Measurements from ENCODE around the gene TIAM2.

Gene TIAM2

DNA sequence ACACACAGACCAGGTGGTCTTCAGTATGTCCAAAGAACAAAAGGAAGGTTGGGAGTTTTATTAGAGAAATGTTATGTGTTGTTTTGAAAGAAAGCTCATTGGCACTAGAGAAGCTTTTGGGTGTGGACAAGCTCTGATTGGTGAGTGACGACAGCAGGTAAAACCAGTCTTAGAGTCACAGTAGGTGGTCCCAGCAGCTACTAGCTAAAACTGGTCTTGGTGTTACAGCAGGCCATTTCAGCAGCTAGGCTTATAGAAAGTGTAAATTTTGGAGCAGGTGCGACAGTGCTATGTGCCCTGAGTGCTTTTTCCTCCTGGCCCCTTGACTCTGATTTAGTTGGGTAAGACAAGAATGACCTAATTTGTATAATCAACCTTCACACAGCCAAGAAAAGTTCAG, 272.3 kb downstream of the TIAM2 start:
- DNase-seq: no peak

DNA sequence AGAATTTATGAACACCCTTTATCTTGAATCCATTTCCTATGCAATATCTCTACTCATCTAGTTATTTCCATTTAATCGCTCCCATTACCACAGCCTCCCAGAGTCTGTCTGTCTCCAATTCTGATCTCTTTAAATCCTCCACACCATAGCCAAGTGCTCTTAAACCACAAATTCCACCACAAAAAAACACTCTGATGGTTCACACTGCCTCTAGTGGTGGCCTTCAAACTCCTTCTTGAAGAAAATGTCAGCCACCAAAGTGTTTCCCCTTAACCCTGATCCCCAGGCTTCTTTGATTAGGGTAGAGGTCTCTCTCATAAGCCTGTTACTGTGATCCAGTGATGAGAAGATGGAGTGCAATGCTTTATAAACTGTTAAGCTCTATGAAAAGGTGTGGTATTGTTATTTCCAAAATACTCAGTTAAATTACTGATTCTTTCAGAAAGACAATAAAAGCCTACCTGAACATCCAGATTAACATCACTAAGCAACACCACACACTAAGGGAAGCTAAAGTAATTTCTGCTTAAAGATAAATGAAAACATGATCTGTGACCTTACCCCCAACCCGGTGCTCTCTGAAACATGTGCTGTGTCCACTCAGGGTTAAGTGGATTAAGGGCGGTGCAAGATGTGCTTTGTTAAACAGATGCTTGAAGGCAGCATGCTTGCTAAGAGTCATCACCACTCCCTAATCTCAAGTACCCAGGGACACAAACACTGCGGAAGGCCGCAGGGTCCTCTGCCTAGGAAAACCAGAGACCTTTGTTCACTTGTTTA, 273.2 kb downstream of the TIAM2 start:
- DNase-seq: peak; percentile 18

DNA sequence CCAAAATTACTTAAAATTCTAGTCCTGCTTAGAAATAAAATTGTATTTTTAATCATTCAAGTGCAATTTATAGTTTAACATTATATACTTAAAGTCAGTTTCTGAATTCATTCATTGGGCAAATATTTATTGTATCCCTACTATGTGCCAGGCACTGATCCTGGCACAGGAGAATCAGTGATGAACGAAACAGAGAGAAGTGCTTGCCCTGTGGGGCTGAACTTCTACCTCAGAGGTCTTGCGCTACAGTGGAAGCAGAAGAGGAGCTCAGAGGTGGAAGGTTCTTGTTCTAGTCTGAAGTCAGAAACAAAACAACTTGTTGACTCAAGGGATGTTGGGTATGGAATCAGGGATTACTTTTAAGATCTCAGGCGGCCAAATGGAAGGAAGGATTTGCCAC, 274.6 kb downstream of the TIAM2 start:
- DNase-seq: no peak

DNA sequence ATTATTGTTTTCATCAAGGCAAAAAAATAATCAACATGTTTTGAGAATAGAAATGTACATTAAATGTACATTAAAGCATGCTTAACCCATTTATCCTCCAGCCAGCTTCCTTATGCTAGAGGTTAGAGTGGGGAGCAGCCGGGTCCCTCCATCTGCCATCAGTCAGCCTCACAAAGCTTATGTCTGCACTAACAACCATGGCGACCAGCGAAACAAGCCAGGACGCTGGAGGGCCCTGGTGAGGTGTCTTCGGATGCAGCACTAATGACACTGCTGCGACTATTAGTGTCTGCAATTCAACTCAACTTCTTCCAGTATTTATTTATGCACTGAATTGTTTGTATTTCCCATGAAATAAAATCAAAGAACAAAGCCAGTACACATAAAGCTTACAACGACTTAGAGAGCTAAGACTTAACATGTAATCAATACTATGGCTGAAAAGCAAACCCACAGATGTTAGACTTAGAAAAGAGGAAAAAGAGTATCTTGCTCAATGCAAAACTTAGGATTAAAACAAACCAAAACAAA, 275.5 kb downstream of the TIAM2 start:
- no peak for DNase-seq

DNA sequence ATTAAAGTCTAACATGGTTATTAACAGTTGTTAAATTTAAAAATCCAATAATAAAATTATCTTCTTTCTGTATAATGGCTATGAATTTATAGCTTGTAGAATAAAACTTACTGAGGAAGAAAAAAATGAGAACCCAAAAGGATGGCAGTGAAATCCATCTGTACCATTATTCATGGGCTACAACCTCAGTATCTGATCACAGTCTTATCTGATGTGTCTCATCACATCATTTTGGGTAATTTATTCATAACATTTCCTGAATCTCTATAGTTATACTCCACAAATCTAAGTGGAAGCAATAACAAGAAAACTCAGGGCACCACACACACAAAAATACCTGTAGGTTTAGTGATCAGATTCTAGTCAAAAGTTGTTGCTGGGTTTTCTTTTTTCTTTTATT, 276.0 kb downstream of the TIAM2 start:
- DNase-seq: no peak

DNA sequence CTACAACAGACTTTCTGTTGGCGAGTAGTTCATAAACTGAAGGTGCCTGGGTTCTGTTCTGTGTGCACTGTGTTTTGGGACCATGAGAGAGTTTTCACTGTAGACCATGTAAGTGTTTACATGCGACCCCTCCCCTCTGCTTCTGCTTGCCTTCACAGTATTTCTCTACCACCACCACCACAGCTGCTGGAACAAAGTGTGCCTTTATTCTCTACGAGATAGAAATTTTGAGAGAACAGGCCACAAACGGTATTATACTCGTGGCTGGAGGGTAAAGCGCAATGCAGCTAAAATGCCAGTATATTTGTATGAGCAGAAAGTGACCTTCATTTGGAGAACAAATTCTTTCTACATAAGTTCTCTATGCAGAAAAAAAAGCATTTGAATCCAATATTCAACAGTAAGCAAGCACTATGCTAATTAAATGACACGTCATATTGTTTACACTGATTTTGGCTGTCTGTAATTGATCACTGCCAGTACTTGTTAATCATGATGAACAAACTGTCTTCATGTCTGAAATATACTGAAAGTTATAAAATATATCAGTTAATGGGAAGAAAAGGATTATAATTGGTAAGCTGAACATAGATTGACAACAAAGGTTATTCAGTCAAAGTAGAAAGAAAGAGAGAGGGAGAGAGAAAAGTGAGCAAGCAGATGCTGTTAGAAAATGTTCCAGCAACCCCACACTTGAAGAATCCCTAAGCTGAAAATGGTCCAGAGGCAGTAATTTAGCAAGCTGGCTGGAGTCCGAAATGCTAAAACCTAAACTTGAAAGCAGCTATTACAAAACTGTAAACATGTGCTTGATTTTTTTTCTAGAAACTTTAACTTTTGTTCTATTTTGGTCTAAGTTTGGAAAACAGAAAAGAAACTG, 277.5 kb downstream of the TIAM2 start:
- no peak for DNase-seq

DNA sequence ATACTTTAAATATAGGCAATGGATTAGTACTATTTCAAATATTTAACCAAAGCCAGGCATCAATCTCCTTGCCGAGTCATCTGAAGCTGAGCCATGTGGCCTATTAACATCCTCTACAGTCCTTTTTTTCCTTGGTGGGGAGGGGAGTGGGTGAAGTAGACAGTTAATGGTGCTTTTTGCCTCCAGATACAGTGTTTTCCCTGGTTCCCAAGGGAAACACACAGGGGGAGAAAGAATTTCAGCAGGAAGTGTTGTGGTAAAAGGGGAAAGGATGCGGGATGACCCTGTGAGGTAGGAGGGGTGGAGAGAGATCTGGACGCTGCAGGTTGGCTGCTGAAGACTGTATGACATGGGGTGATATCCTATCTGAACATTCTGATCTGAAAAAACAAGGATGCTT, 278.3 kb downstream of the TIAM2 start:
- no peak for DNase-seq

DNA sequence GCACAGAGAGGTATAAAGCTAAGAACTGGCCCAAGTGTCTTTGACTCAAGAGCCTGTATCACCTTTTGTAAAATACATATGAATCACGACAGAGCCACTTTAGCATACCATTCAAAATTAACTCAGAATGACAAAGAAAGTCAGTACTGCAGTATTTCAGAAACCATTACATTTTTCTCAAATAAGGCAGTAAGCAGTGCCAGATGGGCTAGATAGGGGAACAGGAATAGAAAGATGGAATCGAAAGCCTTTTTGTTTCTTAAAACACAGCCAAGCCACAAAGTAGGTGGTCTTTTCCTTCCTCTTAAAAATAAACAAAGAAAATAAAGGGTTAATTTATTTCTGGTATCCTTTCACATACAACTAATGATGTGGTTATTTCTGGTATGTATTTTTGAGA, 279.0 kb downstream of the TIAM2 start:
- no peak for DNase-seq

DNA sequence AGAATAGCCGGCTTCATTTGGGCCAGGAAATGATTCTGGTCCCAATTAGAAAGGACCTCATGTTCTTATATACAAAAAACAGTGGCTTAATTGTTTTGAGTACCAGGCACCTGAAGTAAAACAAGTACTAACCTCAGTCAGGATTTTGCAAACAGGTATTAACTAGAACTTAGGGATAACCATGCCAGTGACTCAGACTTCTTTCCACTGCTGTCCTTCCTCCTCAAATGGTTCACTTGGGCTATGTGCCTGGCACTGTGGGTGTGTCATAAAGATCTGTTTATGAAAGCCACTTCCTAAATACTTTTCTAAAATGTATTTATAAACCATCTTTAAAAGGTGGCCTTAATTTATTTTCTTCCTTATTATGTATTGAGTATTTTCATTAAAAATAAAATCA, 279.4 kb downstream of the TIAM2 start:
- DNase-seq: no peak

DNA sequence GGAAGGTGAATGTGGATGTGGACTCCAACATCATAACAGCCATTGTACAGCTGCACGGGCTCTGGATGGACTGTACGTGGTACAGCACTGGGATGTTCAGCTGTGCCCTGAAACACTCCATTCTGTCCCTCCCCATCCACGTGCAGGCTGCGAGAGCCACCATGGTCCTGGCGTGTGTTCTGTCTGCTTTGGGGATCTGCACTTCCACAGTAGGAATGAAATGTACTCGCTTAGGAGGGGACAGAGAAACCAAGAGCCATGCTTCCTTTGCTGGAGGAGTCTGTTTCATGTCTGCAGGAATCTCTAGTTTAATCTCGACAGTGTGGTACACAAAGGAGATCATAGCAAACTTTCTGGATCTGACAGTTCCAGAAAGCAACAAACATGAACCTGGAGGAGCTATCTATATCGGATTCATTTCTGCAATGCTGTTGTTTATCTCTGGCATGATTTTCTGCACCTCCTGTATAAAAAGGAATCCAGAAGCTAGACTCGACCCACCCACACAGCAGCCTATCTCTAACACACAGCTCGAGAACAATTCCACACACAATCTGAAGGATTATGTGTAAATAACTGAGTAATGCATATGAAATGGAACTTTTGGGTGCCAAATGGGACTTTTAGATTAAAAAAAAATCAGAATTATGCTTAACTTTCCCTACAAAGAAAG, 280.8 kb downstream of the TIAM2 start:
- DNase-seq: no peak

DNA sequence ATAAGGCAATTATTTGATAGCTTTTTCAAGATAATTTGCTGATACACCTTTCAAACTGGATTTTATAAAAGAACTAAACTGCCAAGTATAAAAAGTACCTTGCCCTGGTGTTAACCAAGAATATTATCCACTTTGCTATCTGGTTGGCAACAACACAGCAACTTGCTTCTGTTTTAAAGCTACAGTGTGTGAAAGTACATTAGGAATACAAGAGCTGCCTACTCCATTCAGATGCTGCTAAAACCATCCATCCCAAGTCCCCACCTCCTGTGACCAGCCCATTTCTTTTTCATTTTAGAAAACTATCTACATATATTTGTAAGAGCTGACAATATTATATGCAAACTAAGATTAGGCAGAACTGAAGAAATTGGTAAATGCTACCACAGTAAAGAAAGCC, 281.5 kb downstream of the TIAM2 start:
- DNase-seq: no peak

DNA sequence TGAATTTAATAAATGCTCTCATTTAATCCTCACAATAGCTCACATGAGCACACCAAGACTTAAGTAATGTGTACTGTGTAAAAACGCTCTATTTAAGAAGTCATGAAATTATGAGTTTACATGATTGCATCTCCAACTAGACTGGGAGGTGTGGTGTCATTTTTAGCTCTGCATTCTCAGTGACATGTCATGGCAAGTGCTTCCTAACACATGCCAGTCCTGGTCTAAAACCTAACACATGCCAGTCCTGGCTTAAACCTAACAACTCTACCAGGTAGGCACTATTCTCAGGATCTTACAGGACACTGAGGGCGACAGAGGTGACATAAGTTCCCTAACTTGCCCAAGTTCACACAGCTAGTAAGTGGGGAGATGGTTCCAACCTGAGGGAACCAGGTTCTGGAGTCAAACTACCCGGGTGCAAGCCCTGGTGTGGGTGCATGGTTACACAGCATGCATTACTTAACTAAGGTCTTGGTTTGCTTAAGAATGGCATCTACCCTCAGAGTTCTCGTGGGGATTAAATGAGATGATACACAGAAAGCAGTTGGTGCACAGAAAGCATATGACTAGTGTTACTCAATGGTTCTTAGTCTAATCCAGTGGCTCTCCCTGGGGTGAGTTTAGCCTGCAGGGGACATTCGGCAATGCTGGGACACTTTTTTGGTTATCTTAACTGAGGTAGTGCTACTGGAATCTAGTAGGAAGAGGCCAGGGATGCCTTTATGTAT, 283.4 kb downstream of the TIAM2 start:
- no peak for DNase-seq

DNA sequence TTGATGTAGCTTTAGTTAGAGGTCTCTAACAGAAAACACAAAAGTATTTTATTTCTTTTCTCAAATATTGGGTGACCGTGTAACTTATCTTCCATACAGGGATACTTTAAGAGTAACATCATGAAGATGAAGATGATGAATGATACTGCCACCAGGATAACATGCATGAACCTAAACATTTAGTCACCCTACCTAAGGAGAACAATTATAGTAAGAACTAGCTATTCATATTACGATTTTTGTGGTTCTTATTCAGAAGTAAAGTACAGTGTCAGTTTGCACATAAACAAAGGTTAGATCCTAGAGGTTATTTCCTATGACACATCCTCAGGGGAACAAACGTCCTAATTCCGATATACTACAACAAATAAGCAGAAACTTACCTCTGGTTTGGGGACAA, 289.7 kb downstream of the TIAM2 start:
- DNase-seq: no peak

DNA sequence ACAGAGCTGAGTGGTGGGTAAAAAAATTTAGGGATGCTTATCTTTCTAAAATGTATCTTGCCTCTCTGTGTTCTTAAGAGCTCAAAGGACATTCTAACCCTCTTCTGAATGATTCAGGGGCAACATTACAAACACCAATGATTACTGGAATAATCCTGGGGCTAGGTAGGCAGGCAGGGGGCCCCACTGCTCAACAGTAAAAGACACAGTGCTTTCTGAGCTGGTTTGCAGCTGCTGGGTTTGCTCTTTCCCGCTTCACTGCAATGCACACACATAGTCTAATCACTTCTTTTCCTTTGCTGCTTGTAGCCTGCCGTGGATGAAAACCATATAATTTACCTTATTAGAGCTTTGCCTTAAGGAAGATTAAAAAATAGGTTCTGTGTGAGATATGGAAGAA, 292.6 kb downstream of the TIAM2 start:
- no peak for DNase-seq

DNA sequence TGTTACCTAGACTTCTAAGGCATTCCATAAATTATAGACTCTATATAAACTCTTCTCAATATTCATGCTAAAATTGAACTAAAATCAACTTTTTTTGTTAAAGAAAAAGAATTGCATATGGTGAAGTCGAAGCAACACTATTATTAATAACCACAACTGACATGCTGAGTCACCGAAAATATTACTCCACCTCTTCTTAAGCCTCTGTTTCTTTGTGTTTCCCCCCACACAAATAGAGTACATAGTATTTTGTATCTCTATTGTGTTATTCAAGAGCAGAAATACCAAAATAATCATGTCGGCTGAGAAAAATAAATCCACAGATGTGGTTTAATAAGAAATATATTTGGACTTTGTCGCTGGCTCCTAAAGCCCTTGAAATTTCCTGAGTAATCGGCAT, 295.4 kb downstream of the TIAM2 start:
- DNase-seq: no peak

DNA sequence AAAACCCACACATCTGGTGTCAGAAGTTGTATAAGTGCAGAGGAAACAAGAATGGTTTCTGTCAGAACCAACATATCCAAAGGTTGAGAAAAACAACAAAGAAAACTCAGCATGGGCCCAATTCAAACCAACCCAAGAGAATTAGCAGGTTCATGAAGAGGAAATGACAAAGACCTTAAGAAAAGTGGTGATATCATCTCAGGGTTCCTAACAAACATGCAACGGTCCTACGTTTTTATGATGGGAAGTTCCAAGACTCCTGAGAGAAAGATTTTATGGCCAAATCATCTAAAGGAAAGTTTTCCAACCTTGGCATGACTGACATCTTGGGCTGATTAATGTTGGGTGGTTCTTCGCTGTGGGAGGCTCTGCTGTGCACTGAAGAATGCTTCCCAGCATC, 296.2 kb downstream of the TIAM2 start:
- no peak for DNase-seq

DNA sequence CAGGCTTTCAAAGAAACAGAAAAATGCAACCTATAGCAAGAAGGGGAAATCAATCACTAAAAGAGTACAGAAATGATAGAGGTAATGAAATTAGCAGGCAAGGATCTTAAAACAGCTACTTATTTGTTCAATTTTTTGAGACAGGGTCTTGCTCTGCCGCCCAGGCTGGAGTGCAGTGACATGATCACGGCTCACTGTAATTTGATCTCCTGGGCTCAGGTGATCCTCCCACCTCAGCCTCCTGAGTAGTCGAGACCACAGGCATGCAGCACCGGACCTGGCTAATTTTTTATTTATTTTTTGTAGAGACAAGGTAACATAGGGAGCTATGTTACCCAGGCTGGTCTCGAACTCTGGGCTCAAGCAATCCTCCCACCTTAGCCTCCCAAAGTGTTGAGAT, 297.6 kb downstream of the TIAM2 start:
- DNase-seq: no peak

DNA sequence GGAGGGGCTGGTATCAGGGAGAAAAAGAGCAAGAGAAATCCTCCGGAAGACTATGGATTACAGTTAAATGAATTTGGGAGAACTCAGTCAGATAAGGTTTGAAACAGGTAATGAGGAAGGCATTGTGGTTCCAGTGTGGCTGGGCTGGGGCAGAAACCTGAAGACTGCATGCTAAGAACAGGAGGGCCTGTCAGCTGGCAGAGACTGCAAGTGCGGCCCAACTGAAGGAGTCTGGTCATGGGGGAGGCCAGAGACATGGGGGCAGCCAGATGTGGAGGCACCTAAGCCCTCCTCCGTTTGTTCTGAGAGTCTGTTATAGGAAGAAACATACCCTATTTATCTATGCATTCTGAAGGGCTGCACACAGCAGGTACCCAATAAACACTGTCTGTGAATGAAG, 302.6 kb downstream of the TIAM2 start:
- no peak for DNase-seq

DNA sequence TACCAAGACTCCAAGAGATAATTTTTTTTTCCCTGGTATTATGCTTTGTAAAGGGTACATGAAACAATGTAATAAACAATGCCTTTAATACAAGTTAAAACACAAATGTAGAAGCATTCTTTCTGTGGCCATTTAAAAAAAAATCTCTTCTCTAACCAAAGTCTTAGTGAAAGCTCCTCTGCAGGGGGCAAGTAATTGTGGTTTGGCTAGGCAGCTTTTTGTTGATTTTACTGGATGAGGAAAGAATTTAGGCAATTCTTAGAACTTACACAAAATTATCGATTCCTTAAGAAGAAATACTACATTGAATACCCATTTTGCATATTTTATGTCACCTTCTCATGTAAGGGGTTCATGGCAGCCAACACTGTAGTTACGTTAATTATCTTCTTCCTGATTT, 306.8 kb downstream of the TIAM2 start:
- DNase-seq: no peak

DNA sequence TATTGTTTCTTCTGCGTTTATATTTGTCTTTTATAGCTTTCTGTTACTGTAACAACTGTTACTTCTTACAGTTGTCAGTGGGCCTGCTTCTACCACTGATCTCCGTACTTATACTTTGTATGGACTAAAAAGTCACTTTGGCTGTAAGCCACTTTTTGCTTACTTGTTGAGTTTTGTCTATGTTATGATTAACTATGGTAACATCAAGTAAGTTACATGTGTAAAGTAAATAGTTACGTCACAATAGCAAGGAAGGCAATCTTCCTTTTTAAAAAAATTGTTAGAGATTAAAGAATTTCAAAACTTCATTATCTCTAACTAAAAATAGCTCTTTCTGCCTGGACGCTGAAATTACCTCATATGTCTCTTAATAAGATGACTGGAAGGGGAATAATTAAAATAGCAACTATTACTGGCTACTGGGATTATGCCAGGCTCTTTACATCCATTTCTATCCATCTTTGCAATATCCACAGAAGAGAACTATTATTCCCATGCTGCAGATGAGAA, 308.3 kb downstream of the TIAM2 start:
- no peak for DNase-seq

DNA sequence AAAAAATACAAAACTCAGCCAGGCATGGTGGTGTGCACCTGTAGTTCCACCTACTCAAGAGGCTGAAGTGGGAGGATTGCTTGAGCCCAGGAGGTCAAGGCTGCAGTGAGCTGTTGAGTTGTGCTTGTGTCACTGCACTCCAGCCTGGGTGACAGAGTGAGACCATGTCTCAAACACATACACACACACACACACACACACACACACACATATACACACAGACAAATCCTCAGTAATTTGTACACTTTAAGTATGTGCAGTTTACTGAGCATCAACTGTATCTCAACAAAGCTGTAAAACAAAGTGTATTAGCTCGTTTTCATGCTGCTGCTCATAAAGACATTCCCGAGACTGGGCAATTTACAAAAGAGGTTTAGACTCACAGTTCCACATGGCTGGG, 311.8 kb downstream of the TIAM2 start:
- no peak for DNase-seq
